HG03045 (cell line): ENCODE results near the gene ERCC3.

ENCODE experiments used
- ATAC-seq: cut with Tn5 transposase; IDR thresholded peaks from one replicate; pipeline ENCODE4 v1.9.1; 2021; ENCODE audit warnings: mild to moderate bottlenecking, moderate library complexity; ENCODE audit not compliant: unreplicated experiment

ERCC3 gene

GRCh38 chr2:127293748-127294562 lies at the start of gene ERCC3:
Gene ERCC3 (minus strand): TSS chr2:127294144. CDS start chr2:127294081, 63 bp downstream.
- ATAC-seq: peak; percentile 96

DNA sequence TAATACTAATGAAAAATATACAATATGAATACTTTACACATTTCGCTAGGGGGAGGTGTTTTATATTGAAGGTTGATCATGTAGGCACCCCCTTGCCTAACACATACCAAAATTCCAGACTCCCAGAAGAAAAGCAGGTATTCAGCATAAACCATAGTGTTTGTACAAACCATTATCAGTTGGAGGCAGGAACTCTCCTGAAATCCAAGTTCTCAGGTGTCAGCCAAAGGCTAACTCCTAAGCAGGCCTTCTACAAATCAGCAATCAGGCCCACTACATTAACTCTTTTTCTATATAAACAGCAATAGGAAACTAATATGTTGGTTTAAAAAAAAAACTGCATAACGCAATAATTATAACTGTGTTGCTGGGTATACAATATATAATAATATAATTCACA lies 49.3 kb upstream of the ERCC3 start:
- no peak for ATAC-seq

DNA sequence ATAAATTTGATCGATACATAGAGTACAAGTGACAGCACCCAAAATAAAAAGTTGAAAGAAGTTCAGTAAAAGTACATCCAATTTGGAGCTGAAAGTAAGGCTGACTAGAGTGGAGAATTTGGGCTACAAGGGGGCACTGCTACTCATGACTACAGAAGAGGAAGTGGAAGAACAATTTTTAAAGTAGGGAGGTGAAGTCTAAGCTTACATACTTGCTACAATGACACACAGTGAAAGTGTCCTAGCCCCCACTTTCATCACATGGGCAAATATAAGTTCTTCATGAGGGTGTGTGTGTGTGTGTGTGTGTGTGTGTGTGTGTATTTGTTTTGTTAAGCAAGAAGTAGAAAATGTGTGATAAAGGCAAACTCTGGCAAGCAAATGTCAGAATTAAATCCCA lies 48.2 kb upstream of the ERCC3 start:
- no peak for ATAC-seq

GRCh38 chr2:127332335-127332734 lies 38.4 kb upstream of the ERCC3 start:
- ATAC-seq: no peak

- ATAC-seq: no peak
Observed at GRCh38 chr2:127330753-127331152, 36.8 kb upstream of the ERCC3 start.

DNA sequence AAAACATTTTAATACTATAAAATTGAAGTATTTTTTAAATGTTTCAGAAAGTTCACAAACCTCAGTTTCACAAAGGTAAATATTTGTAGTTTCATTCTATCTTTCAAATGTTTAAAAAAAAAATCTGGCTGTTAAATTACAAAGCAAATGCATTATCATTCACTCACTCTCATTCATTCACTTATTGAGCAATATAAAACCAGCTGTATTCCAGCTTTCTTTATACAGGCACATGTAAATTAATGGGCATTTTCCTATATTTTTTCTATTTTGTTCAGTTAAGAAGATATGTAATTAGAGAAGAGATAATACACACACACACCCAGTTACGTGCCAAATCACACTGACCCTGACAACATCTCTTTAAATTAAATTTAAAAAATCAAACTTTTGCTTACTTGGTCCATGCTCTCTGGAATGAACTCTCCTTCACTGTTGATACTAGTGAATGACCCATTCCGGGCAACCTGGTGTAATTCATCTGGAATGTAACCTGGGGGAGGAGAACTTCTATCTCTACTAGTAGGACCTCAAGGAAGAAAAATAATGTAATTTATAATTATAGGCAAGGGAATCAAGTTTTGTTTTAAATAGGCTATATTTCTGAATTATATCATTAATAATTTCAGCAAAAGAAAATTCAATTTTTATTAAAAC lies 32.5 kb upstream of the ERCC3 start:
- ATAC-seq: no peak

GRCh38 chr2:127324635-127325034 lies 30.7 kb upstream of the ERCC3 start:
- no peak for ATAC-seq

- ATAC-seq: no peak
Observed at GRCh38 chr2:127321303-127321702, 27.4 kb upstream of the ERCC3 start.

DNA sequence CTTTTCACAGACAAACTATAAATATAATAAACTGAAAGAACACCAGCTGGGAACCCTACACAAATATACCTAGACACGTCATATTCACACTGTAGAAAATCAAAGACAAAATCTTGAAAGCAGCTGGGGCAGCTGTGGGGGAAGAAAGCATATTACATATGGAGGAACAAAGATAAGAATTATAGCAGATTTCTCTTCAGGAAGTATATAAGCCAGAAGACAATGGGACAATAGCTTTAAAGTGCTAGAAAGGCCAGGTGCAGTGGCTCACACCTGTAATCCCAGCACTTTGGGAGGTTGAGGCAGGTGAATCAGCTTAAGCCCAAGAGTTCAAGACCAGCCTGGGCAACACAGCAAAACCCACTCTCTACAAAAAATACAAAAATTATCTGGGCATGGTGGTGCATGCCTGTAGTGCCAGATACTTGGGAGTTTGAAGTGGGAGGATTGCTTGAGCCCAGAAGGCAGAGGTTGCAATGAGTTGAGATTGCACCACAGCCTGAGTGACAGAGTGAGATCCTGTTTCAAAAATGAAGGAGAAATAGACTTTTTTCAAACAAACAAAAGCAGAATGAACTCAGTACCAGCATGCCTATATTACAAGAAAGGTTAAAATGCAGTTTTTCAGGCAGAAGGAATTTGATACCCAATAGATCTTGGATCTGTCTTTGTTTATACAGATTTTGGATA lies 26.8 kb upstream of the ERCC3 start:
- no peak for ATAC-seq

GRCh38 chr2:127320067-127320466 lies 26.1 kb upstream of the ERCC3 start:
- no peak for ATAC-seq

DNA sequence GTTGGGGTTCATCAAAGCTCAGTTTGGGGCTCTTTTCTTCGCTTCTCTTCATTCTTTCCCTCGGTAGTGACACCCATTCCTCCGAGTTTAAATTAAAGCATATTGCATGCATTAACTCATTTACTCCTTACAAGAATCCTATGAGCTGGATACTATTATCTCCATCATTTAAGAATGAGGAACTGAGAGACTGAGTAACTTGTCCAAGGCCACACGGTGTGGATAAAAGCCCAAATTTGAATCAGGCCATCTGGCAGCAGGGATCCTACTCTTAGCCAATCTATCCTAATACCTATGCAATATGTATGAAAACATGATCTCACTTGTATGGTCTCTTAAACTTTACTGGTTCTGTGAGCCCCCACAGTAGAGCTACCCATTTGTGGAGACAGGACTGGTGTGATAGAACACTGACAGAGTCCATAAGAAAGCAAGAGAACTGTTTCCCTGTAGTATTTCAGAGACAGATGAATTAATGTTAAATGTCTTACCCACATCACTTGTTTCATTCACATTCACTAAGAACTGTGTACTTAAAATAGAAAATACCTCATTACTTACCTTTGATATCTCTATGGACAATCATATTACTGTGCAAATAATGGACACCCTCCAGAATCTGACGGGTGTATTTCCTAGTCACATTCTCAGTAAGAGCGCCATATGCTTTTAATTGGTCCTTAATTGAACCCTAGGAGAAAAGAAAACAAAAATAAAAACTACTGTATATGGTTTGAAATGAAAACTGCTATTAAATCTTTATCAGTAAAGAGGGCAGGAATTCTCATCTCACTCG lies 20.4 kb upstream of the ERCC3 start:
- ATAC-seq: no peak

GRCh38 chr2:127313406-127313805 lies 19.5 kb upstream of the ERCC3 start:
- peak; percentile 96 for ATAC-seq

- no peak for ATAC-seq
Observed at GRCh38 chr2:127310980-127311379, 17.0 kb upstream of the ERCC3 start.

DNA sequence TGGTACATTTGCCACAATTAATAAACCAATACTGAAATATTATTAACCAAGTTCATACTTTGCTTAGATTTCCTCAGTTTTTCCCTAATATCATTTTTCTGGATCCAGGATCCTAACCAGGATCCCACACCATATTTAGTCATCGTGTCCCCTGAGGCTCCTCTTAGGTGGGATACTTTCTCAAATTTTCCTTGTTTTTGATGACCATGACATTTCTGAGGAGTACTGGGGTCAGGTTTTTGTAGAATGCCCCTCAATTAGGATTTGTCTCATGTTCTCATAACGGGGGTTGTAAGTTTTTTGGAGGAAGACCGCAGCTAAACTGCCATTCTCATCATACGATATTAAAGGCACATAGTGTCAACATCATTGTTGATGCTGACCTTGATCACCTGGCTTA lies 15.5 kb upstream of the ERCC3 start:
- no peak for ATAC-seq

DNA sequence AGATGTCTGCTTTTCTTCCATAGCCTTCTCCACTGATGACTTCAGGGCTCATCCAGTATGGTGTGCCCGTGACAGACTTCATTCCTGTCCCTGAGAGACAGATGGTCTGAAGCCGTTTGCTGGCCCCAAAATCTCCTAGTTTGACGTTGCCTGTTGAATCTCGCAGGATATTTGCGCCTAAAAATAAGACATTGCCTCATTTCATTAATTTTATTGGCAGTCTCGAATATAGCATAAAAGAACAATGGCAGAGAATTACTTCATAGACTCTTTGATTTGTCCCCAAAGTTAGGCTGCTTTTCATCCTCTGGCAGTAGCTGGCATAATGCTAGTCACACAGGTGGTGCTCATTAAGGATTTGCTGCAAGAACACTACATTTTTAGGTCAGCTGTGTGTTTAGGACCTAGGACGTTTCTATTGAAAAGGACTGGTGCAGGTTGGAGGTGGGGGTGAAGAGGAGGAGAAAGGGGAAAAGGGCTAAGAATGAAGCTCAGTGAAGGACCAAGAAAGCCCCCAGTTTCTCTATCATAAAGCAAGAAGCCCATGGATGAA lies 14.7 kb upstream of the ERCC3 start:
- no peak for ATAC-seq

GRCh38 chr2:127305990-127306585 lies 12.1 kb upstream of the ERCC3 start:
- no peak for ATAC-seq

- no peak for ATAC-seq
Observed at GRCh38 chr2:127302168-127302567, 8.2 kb upstream of the ERCC3 start.

- peak; percentile 2 for ATAC-seq
Observed at GRCh38 chr2:127293386-127293747, 577 bp downstream of the ERCC3 start.

GRCh38 chr2:127288274-127288673 lies 5.7 kb downstream of the ERCC3 start:
- no peak for ATAC-seq

DNA sequence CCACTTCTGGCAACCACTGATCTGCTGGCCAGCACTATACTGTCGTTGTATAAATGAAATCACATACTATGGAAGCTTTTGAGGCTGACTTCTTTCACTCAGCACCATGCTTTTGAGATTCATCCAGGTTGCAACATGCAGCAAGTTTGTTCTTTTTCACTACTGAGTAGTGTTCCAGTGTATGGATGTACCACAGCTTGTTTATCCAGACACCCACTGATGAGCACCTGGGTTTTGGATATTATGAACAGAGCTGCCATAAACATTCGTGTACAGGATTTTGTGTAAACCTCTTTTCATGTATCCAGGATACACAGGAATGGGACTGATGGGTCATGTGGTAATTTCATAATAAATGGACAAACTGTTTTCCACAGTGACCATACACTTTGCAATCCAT lies 10.7 kb downstream of the ERCC3 start:
- no peak for ATAC-seq
